ENCODE measurements around the gene SIAH2.

Gene SIAH2

GRCh38 chr3:150736903-150737832 lies 25.8 kb downstream of the SIAH2 start:
- H3K27ac ChIP-seq (ENCODE audit: poor library complexity, severe bottlenecking): no peak overlapping the region
- DNase-seq (ENCODE audit: low spot score): no peak
- H3K9me3 ChIP-seq (ENCODE audit: severe bottlenecking): no peaks in the 10 kb centered on the region
- TF ChIP-seq, protein P1, sequence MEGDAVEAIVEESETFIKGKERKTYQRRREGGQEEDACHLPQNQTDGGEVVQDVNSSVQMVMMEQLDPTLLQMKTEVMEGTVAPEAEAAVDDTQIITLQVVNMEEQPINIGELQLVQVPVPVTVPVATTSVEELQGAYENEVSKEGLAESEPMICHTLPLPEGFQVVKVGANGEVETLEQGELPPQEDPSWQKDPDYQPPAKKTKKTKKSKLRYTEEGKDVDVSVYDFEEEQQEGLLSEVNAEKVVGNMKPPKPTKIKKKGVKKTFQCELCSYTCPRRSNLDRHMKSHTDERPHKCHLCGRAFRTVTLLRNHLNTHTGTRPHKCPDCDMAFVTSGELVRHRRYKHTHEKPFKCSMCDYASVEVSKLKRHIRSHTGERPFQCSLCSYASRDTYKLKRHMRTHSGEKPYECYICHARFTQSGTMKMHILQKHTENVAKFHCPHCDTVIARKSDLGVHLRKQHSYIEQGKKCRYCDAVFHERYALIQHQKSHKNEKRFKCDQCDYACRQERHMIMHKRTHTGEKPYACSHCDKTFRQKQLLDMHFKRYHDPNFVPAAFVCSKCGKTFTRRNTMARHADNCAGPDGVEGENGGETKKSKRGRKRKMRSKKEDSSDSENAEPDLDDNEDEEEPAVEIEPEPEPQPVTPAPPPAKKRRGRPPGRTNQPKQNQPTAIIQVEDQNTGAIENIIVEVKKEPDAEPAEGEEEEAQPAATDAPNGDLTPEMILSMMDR (IDR thresholded peaks at IDR 0.05; ENCODE audit: poor library complexity, severe bottlenecking): no peak
- peaks cover 14% of the 10 kb centered on the region for H3K36me3 ChIP-seq (ENCODE audit: low read depth)
- no peaks in the 10 kb centered on the region for H3K27me3 ChIP-seq (ENCODE audit: insufficient read depth, poor library complexity, severe bottlenecking)
- peaks cover 16% of the 10 kb centered on the region for H3K4me1 ChIP-seq (ENCODE audit: insufficient read depth, poor library complexity, severe bottlenecking)
- ATAC-seq (ENCODE audit: low read depth): no peak
- no peak overlapping the region for H3K4me3 ChIP-seq (ENCODE audit: severe bottlenecking)

- TF ChIP-seq, protein P1 (IDR thresholded peaks at IDR 0.05; ENCODE audit: poor library complexity, severe bottlenecking): no peak
- H3K36me3 ChIP-seq (ENCODE audit: low read depth): peaks cover 5% of the 10 kb centered on the region
- H3K27ac ChIP-seq (ENCODE audit: poor library complexity, severe bottlenecking): no peak overlapping the region
- ATAC-seq (ENCODE audit: low read depth) (no peak), DNase-seq (ENCODE audit: low spot score) (no peak)
- no peak overlapping the region for H3K4me3 ChIP-seq (ENCODE audit: severe bottlenecking)
- H3K4me1 ChIP-seq (ENCODE audit: insufficient read depth, poor library complexity, severe bottlenecking): peaks cover 16% of the 10 kb centered on the region
- no peaks in the 10 kb centered on the region for H3K9me3 ChIP-seq (ENCODE audit: severe bottlenecking)
- no peaks in the 10 kb centered on the region for H3K27me3 ChIP-seq (ENCODE audit: insufficient read depth, poor library complexity, severe bottlenecking)
These were observed 26.7 kb downstream of the SIAH2 start for GRCh38 chr3:150736316-150736719.

GRCh38 chr3:150734795-150735119 lies 28.2 kb downstream of the SIAH2 start:
- Histone ChIP-seq H3K36me3 (ENCODE audit: low read depth) (no peaks in the 10 kb centered on the region), H3K4me3 (ENCODE audit: severe bottlenecking) (no peak overlapping the region), H3K27me3 (ENCODE audit: insufficient read depth, poor library complexity, severe bottlenecking) (no peaks in the 10 kb centered on the region), H3K27ac (ENCODE audit: poor library complexity, severe bottlenecking) (peak overlapping the region; percentile 39), H3K4me1 (ENCODE audit: insufficient read depth, poor library complexity, severe bottlenecking) (peaks cover 16% of the 10 kb centered on the region), H3K9me3 (ENCODE audit: severe bottlenecking) (no peaks in the 10 kb centered on the region)
- TF ChIP-seq, protein P1 (IDR thresholded peaks at IDR 0.05; ENCODE audit: poor library complexity, severe bottlenecking): no peak
- no peak for DNase-seq (ENCODE audit: low spot score)
- no peak for ATAC-seq (ENCODE audit: low read depth)

DNA sequence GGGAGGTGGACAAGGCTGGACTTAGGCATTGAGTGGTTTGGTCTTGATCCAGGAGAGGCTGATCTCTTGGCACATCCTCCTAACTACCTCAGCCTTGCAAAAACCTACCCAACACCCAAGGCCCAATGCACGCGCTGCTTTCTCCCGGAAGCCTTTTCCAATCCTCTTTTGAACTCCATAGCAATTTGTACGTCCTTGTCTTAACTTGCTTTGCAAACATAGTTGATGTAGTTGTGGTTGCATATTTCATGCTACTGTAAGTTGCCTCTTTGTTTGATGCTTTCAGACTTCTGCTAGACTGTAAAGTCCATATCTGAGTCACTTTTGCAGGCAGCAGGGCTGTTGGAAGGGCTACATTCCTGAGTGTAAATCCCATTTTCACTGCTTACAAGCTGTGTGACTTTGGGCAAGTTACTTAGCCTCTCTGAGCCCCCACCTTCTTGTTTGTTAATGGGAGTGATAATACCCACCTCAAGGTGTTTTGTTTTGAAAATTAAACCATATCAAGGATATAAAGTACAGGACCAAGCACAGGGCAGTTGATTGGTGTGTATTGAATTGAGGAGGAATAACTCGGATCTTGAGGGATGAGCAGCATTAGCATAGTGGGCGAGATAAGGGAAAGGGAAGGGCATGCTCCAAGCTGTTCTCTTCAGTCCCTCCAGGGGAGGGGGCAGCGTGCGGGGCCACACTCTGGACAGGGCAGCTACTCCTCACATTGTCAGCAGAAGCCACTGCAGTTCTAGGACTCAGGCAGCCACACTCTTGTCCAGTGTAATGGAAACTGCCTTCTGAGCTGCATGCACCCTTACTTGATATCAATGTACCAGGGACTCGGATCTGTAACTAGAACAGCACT lies 28.8 kb downstream of the SIAH2 start:
- Histone ChIP-seq H3K9me3 (ENCODE audit: severe bottlenecking) (no peaks in the 10 kb centered on the region), H3K4me1 (ENCODE audit: insufficient read depth, poor library complexity, severe bottlenecking) (peaks cover 16% of the 10 kb centered on the region), H3K27me3 (ENCODE audit: insufficient read depth, poor library complexity, severe bottlenecking) (no peaks in the 10 kb centered on the region), H3K36me3 (ENCODE audit: low read depth) (no peaks in the 10 kb centered on the region), H3K4me3 (ENCODE audit: severe bottlenecking) (no peak overlapping the region), H3K27ac (ENCODE audit: poor library complexity, severe bottlenecking) (peak overlapping the region; percentile 39)
- peak; percentile 74 for DNase-seq (ENCODE audit: low spot score)
- TF ChIP-seq, protein P1 (IDR thresholded peaks at IDR 0.05; ENCODE audit: poor library complexity, severe bottlenecking): no peak
- ATAC-seq (ENCODE audit: low read depth): peak; percentile 82
